Liver (tissue), 3 donors: ENCODE results near the gene MAPKAPK3.

Source experiments
- CTCF ChIP-seq: fragments of 150-350 bp; IDR thresholded peaks from 2 replicates; pipeline ENCODE4 v1.5.1; 2017; ENCODE audit warnings: improper control_type of control experiment, low read depth, low read length; ENCODE audit not compliant: missing input control
- EGR1 ChIP-seq, 2 donors: IDR thresholded peaks; 2 replicates each; pipeline ENCODE4 v1.6.1; 2016 to 2018; ENCODE audit warnings: antibody characterized with exemption in 2 of 2, low read depth in 2 of 2
- FOXA1 ChIP-seq: IDR thresholded peaks from 2 replicates; pipeline ENCODE4 v1.6.1; 2016; ENCODE audit warnings: antibody characterized with exemption
- HNF4A ChIP-seq, 2 donors: conservative IDR thresholded peaks; 2 replicates each; pipeline ENCODE4 v1.6.1; 2016; ENCODE audit warnings: antibody characterized with exemption in 2 of 2, mild to moderate bottlenecking in 2 of 2
- JUND ChIP-seq, 2 donors: IDR thresholded peaks; 2 replicates each; pipeline ENCODE4 v1.6.1; 2016; ENCODE audit warnings: antibody characterized with exemption in 2 of 2
- MAX ChIP-seq: IDR thresholded peaks from 2 replicates; pipeline ENCODE4 v1.6.1; 2016; ENCODE audit warnings: antibody characterized with exemption
- REST ChIP-seq: IDR thresholded peaks from 2 replicates; pipeline ENCODE4 v1.6.1; 2016; ENCODE audit warnings: antibody characterized with exemption, mild to moderate bottlenecking
- SP1 ChIP-seq: IDR thresholded peaks from 2 replicates; pipeline ENCODE4 v1.6.1; 2018; ENCODE audit warnings: antibody characterized with exemption, mild to moderate bottlenecking
- TAF1 ChIP-seq: conservative IDR thresholded peaks from 2 replicates; pipeline ENCODE4 v1.6.1; 2016; ENCODE audit warnings: antibody characterized with exemption, mild to moderate bottlenecking
- YY1 ChIP-seq: IDR thresholded peaks from 2 replicates; pipeline ENCODE4 v1.6.1; 2016; ENCODE audit warnings: antibody characterized with exemption, mild to moderate bottlenecking
- ZBTB33 ChIP-seq: IDR thresholded peaks from 2 replicates; pipeline ENCODE4 v1.6.1; 2016; ENCODE audit warnings: antibody characterized with exemption
- donor health status: healthy.
- donor health status: healthy.

GRCh38 chr3:50572801-50573371 lies 44.1 kb upstream of the MAPKAPK3 start:
- TF ChIP-seq CTCF: no peak
- TF ChIP-seq SP1: no peak
- TF ChIP-seq ZBTB33: no peak
- no peak for TF ChIP-seq YY1
- no peak for TF ChIP-seq TAF1
- TF ChIP-seq FOXA1: no peak
- TF ChIP-seq HNF4A (conservative IDR thresholded peaks at IDR 0.05): no peak
- no peak for TF ChIP-seq EGR1 (IDR thresholded peaks at IDR 0.05; ENCODE audit: low read depth in 2 of 2)
- TF ChIP-seq MAX: no peak
- no peak for TF ChIP-seq JUND (IDR thresholded peaks at IDR 0.05)
- TF ChIP-seq REST: no peak
